Ishikawa (cell line): ENCODE measurements around the gene HECTD2.

Experiments
- CEBPB ChIP-seq: IDR thresholded peaks from 2 replicates; pipeline ENCODE4 v1.6.1; 2012
- CREB1 ChIP-seq: IDR thresholded peaks from 2 replicates; pipeline ENCODE4 v1.6.1; 2012; ENCODE audit warnings: low read depth
- EGR1 ChIP-seq: IDR thresholded peaks from 2 replicates; pipeline ENCODE4 v1.6.1; 2012
- EP300 ChIP-seq: IDR thresholded peaks from 2 replicates; pipeline ENCODE4 v1.6.1; 2012; ENCODE audit warnings: borderline replicate concordance
- FOXM1 ChIP-seq: IDR thresholded peaks from 2 replicates; pipeline ENCODE4 v1.6.1; 2012; ENCODE audit warnings: low read depth, borderline replicate concordance
- MAX ChIP-seq: IDR thresholded peaks from 2 replicates; pipeline ENCODE4 v1.6.1; 2012
- NFIC ChIP-seq: IDR thresholded peaks from 2 replicates; pipeline ENCODE4 v1.6.1; 2012
- RAD21 ChIP-seq: IDR thresholded peaks from 2 replicates; pipeline ENCODE4 v1.6.1; 2012; ENCODE audit warnings: low read depth
- TAF1 ChIP-seq: IDR thresholded peaks from 2 replicates; pipeline ENCODE4 v1.6.1; 2012; ENCODE audit warnings: low read depth, mild to moderate bottlenecking
- TCF12 ChIP-seq: IDR thresholded peaks from 2 replicates; pipeline ENCODE4 v1.6.1; 2012; ENCODE audit warnings: low read depth
- TEAD4 ChIP-seq: IDR thresholded peaks from 2 replicates; pipeline ENCODE4 v1.6.1; 2012
- USF1 ChIP-seq: IDR thresholded peaks from 2 replicates; pipeline ENCODE4 v1.6.1; 2012
- YY1 ChIP-seq: IDR thresholded peaks from 2 replicates; pipeline ENCODE4 v1.6.1; 2012; ENCODE audit warnings: low read depth
- ZBTB7A ChIP-seq: IDR thresholded peaks from 2 replicates; pipeline ENCODE4 v1.6.1; 2012; ENCODE audit warnings: low read depth
- TF ChIP-seq, protein P1 (sequence below): IDR thresholded peaks from 2 replicates; pipeline ENCODE4 v1.6.1; 2012; ENCODE audit warnings: low read depth, mild to moderate bottlenecking

The HECTD2 gene

GRCh38 chr10:91545384-91545783 is 135.2 kb downstream of the HECTD2 start:
- TF ChIP-seq USF1 (no peak), FOXM1 (no peak), EGR1 (no peak), ZBTB7A (no peak), NFIC (no peak), TEAD4 (no peak), RAD21 (no peak)

DNA sequence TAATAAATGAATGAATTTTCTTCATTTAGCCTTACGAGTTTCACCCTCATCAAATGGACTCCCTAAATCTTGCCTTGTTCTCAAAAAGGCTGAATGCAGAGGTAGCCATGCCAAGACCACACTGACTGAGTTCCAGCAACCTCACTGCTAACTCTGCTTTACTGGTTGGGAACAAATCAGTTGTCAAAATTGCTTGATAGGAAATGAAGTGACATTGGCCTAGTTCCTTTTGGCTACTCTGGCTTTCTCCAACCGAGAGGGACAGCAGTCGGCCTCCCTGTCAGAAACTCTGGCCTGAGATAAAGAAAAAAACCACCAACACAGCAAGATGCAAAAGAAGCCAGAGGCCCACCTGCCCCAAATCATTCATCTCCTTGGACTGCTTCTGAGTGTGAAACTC is 135.7 kb downstream of the HECTD2 start:
- no peak for TF ChIP-seq YY1
- no peak for TF ChIP-seq USF1
- TF ChIP-seq CEBPB, result no peak
- no peak for TF ChIP-seq RAD21
- no peak for TF ChIP-seq TEAD4
- TF ChIP-seq, protein P1, sequence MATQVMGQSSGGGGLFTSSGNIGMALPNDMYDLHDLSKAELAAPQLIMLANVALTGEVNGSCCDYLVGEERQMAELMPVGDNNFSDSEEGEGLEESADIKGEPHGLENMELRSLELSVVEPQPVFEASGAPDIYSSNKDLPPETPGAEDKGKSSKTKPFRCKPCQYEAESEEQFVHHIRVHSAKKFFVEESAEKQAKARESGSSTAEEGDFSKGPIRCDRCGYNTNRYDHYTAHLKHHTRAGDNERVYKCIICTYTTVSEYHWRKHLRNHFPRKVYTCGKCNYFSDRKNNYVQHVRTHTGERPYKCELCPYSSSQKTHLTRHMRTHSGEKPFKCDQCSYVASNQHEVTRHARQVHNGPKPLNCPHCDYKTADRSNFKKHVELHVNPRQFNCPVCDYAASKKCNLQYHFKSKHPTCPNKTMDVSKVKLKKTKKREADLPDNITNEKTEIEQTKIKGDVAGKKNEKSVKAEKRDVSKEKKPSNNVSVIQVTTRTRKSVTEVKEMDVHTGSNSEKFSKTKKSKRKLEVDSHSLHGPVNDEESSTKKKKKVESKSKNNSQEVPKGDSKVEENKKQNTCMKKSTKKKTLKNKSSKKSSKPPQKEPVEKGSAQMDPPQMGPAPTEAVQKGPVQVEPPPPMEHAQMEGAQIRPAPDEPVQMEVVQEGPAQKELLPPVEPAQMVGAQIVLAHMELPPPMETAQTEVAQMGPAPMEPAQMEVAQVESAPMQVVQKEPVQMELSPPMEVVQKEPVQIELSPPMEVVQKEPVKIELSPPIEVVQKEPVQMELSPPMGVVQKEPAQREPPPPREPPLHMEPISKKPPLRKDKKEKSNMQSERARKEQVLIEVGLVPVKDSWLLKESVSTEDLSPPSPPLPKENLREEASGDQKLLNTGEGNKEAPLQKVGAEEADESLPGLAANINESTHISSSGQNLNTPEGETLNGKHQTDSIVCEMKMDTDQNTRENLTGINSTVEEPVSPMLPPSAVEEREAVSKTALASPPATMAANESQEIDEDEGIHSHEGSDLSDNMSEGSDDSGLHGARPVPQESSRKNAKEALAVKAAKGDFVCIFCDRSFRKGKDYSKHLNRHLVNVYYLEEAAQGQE, result no peak
- no peak for TF ChIP-seq CREB1
- no peak for TF ChIP-seq ZBTB7A
- TF ChIP-seq EP300, result no peak
- no peak for TF ChIP-seq NFIC
- no peak for TF ChIP-seq EGR1
- TF ChIP-seq FOXM1, result no peak
- no peak for TF ChIP-seq MAX
- no peak for TF ChIP-seq TCF12
- TF ChIP-seq TAF1, result no peak

- TF ChIP-seq FOXM1 (no peak), EP300 (no peak), RAD21 (no peak), CEBPB (no peak), EGR1 (no peak), TEAD4 (no peak), MAX (no peak), USF1 (no peak), TCF12 (no peak), ZBTB7A (no peak), YY1 (no peak), CREB1 (no peak), NFIC (no peak), TAF1 (no peak)
- TF ChIP-seq, protein P1, result no peak
Observed at GRCh38 chr10:91549262-91549661, 139.1 kb downstream of the HECTD2 start.

- no peak for TF ChIP-seq CEBPB
- no peak for TF ChIP-seq NFIC
- TF ChIP-seq ZBTB7A, result no peak
- no peak for TF ChIP-seq TEAD4
- TF ChIP-seq, protein P1, result no peak
- TF ChIP-seq CREB1, result no peak
- no peak for TF ChIP-seq FOXM1
- TF ChIP-seq TAF1, result no peak
- TF ChIP-seq MAX, result no peak
- no peak for TF ChIP-seq EGR1
- TF ChIP-seq RAD21, result no peak
- TF ChIP-seq EP300, result no peak
- TF ChIP-seq YY1, result no peak
- TF ChIP-seq TCF12, result no peak
Observed at GRCh38 chr10:91550021-91550420, 139.9 kb downstream of the HECTD2 start.
